ENCODE results near the gene RSRC1.
"Not testable (repeated sequence)": the region's sequence is repeated elsewhere in the genome, so short reads cannot be mapped to it uniquely, and the experiment has no call there.

RSRC1 gene

GRCh38 chr3:158110658-158111018, 749 bp downstream of the RSRC1 start:
- Histone ChIP-seq H3K27ac (no peak overlapping the region), H3K27me3 (replicated peaks) (peaks cover 27% of the 10 kb centered on the region), H3K4me3 (ENCODE audit: low read depth, low read length) (peak overlapping the region; percentile 94), H3K36me3 (replicated peaks) (no peaks in the 10 kb centered on the region)
- DNase-seq, result no peak
- in situ Hi-C loops (cut with HindIII; ENCODE audit: low pct_ligation_motif_present, low sequenced_read_pairs), result no loop called here
- TF ChIP-seq CTCF (IDR thresholded peaks at IDR 0.05; ENCODE audit: low read depth, low read length, missing control alignments), result no peak

- H3K27me3 ChIP-seq (replicated peaks), result peaks cover 16% of the 10 kb centered on the region
- H3K36me3 ChIP-seq (replicated peaks), result no peaks in the 10 kb centered on the region
- H3K4me3 ChIP-seq (ENCODE audit: low read depth, low read length), result no peak overlapping the region
- no peak overlapping the region for H3K27ac ChIP-seq
- in situ Hi-C loops (cut with HindIII; ENCODE audit: low pct_ligation_motif_present, low sequenced_read_pairs), result no loop called here
- no peak for TF ChIP-seq CTCF (IDR thresholded peaks at IDR 0.05; ENCODE audit: low read depth, low read length, missing control alignments)
- no peak for DNase-seq
Measured at GRCh38 chr3:158111861-158112260, 2.0 kb downstream of the RSRC1 start.

GRCh38 chr3:158113595-158113994, 3.7 kb downstream of the RSRC1 start:
- DNase-seq; H3K36me3 ChIP-seq (replicated peaks); H3K27me3 ChIP-seq (replicated peaks); H3K4me3 ChIP-seq (ENCODE audit: low read depth, low read length); in situ Hi-C loops (cut with HindIII; ENCODE audit: low pct_ligation_motif_present, low sequenced_read_pairs); H3K27ac ChIP-seq: not testable (repeated sequence)

- Histone ChIP-seq H3K36me3 (replicated peaks) (no peaks in the 10 kb centered on the region), H3K27ac (no peak overlapping the region), H3K4me3 (ENCODE audit: low read depth, low read length) (no peak overlapping the region), H3K27me3 (replicated peaks) (no peaks in the 10 kb centered on the region)
- DNase-seq, result no peak
- no peak for TF ChIP-seq CTCF (IDR thresholded peaks at IDR 0.05; ENCODE audit: low read depth, low read length, missing control alignments)
- in situ Hi-C loops (cut with HindIII; ENCODE audit: low pct_ligation_motif_present, low sequenced_read_pairs), result no loop called here
Measured at GRCh38 chr3:158120330-158120729, 10.4 kb downstream of the RSRC1 start.

GRCh38 chr3:158121295-158121694, 11.4 kb downstream of the RSRC1 start:
- in situ Hi-C loops (cut with HindIII; ENCODE audit: low pct_ligation_motif_present, low sequenced_read_pairs), result no loop called here

GRCh38 chr3:158122721-158123120, 12.8 kb downstream of the RSRC1 start:
- H3K27me3 ChIP-seq (replicated peaks); DNase-seq; H3K27ac ChIP-seq; in situ Hi-C loops (cut with HindIII; ENCODE audit: low pct_ligation_motif_present, low sequenced_read_pairs); H3K36me3 ChIP-seq (replicated peaks); H3K4me3 ChIP-seq (ENCODE audit: low read depth, low read length): not testable (repeated sequence)

More at GRCh38 chr3:158121295-158121694, 11.4 kb downstream of the RSRC1 start:
- no peak for TF ChIP-seq CTCF (IDR thresholded peaks at IDR 0.05; ENCODE audit: low read depth, low read length, missing control alignments)
- DNase-seq, result no peak
- Histone ChIP-seq H3K4me3 (ENCODE audit: low read depth, low read length) (no peak overlapping the region), H3K27ac (no peak overlapping the region), H3K27me3 (replicated peaks) (no peaks in the 10 kb centered on the region), H3K36me3 (replicated peaks) (no peaks in the 10 kb centered on the region)

Data from brain microvascular endothelial cell (primary cell).